Uterus (tissue), 2 donors: ENCODE results near the gene USP44.

ENCODE experiments used
- CTCF ChIP-seq, 4 experiments: fragments of 200-600 bp in 2 of 4; fragments of 450-650 bp in 2 of 4; sonication (generic) in 2 of 4; IDR thresholded peaks; one replicate each; pipeline ENCODE4 v1.5.1; 2016 to 2019; ENCODE audit warnings: antibody characterized with exemption in 4 of 4, mild to moderate bottlenecking in 2 of 4, moderate library complexity in 1 of 4
- POLR2A ChIP-seq, 2 donors: fragments of 450-650 bp; IDR thresholded peaks; one replicate each; pipeline ENCODE4 v1.6.1; 2016; ENCODE audit warnings: antibody characterized with exemption in 2 of 2, mild to moderate bottlenecking in 1 of 2, moderate library complexity in 1 of 2

- TF ChIP-seq CTCF (IDR thresholded peaks at IDR 0.05) (no peak), POLR2A (IDR thresholded peaks at IDR 0.05) (no peak)
Measured at GRCh38 chr12:95551305-95551704, at the start of gene USP44.
